Epithelial cell of esophagus (primary cell): Measurements from ENCODE around the gene S100A10.

Experiments
- DNase-seq: peaks from one replicate; pipeline ENCODE4 v3.0.0; 2010; ENCODE audit warnings: low read depth
- H3K4me3 ChIP-seq: 2 replicates; pipeline ENCODE4 v1.5.1; 2011; ENCODE audit warnings: mild to moderate bottlenecking, low read length, control low read depth
- CTCF ChIP-seq: IDR thresholded peaks from 2 replicates; pipeline ENCODE4 v1.5.1; 2011; ENCODE audit warnings: low read depth, mild to moderate bottlenecking, low read length, control low read depth, inconsistent platforms; ENCODE audit not compliant: insufficient read depth; ENCODE audit errors: missing control alignments

S100A10 gene

GRCh38 chr1:151988405-151988923 lies 5.2 kb downstream of the S100A10 start:
- DNase-seq, result peak; percentile 90
- H3K4me3 ChIP-seq, result peak overlapping the region; percentile 33
- TF ChIP-seq CTCF, result no peak

GRCh38 chr1:151986501-151987190 lies 7.0 kb downstream of the S100A10 start:
- H3K4me3 ChIP-seq, result no peak overlapping the region
- TF ChIP-seq CTCF, result no peak
- no peak for DNase-seq

GRCh38 chr1:151985768-151986167 lies 7.9 kb downstream of the S100A10 start:
- H3K4me3 ChIP-seq, result no peak overlapping the region
- DNase-seq, result no peak
- no peak for TF ChIP-seq CTCF

- DNase-seq, result no peak
- H3K4me3 ChIP-seq, result no peak overlapping the region
- TF ChIP-seq CTCF, result no peak
Measured at GRCh38 chr1:151985270-151985669, 8.4 kb downstream of the S100A10 start.

GRCh38 chr1:151984313-151984956 lies 9.2 kb downstream of the S100A10 start:
- no peak for TF ChIP-seq CTCF
- H3K4me3 ChIP-seq, result no peak overlapping the region
- no peak for DNase-seq

- DNase-seq, result no peak
- H3K4me3 ChIP-seq, result no peak overlapping the region
- no peak for TF ChIP-seq CTCF
Measured at GRCh38 chr1:151982300-151983005, 11.2 kb downstream of the S100A10 start.
